Neural progenitor cell (in vitro differentiated cells): ENCODE data around the gene USP13. TPM values are rescaled to one million over a fixed set of nuclear protein-coding genes. Genes with fewer than 3 reads are reported as not detected.

Experiments used
- DNase-seq: peaks from one replicate; pipeline ENCODE4 v3.0.0-alpha.2; 2016; ENCODE audit warnings: low spot score
- H2AFZ ChIP-seq: fragments of 200-600 bp; sonication (generic); replicated peaks from 2 replicates; pipeline ENCODE4 v1.6.1; 2016; ENCODE audit warnings: antibody characterized with exemption
- H3F3A ChIP-seq: fragments of 200-600 bp; sonication (generic); 2 replicates; pipeline ENCODE4 v1.6.1; 2016; ENCODE audit warnings: antibody characterized with exemption, low read depth
- H3K27ac ChIP-seq: fragments of 200-600 bp; sonication (generic); 2 replicates; pipeline ENCODE4 v1.5.1; 2016; ENCODE audit warnings: mild to moderate bottlenecking
- H3K27me3 ChIP-seq: fragments of 200-600 bp; sonication (generic); 2 replicates; pipeline ENCODE4 v1.6.1; 2016; ENCODE audit warnings: mild to moderate bottlenecking, moderate library complexity
- H3K36me3 ChIP-seq: fragments of 200-600 bp; sonication (generic); 2 replicates; pipeline ENCODE4 v1.5.1; 2016
- H3K4me1 ChIP-seq: fragments of 200-600 bp; sonication (generic); 2 replicates; pipeline ENCODE4 v1.6.1; 2016; ENCODE audit warnings: mixed run types
- H3K4me2 ChIP-seq: fragments of 200-600 bp; sonication (generic); 2 replicates; pipeline ENCODE4 v1.6.1; 2016
- H3K4me3 ChIP-seq: fragments of 200-600 bp; sonication (generic); 2 replicates; pipeline ENCODE4 v1.5.1; 2016
- H3K79me2 ChIP-seq: fragments of 200-600 bp; sonication (generic); 2 replicates; pipeline ENCODE4 v1.6.1; 2016; ENCODE audit warnings: low read depth
- H3K9ac ChIP-seq: fragments of 200-600 bp; sonication (generic); 2 replicates; pipeline ENCODE4 v1.6.1; 2016
- H3K9me3 ChIP-seq: fragments of 200-600 bp; sonication (generic); 2 replicates; pipeline ENCODE4 v1.5.1; 2016; ENCODE audit warnings: low read depth
- H4K20me1 ChIP-seq: fragments of 200-600 bp; sonication (generic); 2 replicates; pipeline ENCODE4 v1.6.1; 2016; ENCODE audit warnings: low read depth
- H3K27ac Mint-ChIP-seq: 3 replicates; pipeline ENCODE4 v1.8.0; 2021; ENCODE audit warnings: mixed read lengths
- H3K27me3 Mint-ChIP-seq: 2 replicates; pipeline ENCODE4 v1.8.0; 2022; ENCODE audit warnings: low read depth, mild to moderate bottlenecking, inconsistent platforms, moderate library complexity, mixed read lengths; ENCODE audit not compliant: insufficient read depth
- H3K36me3 Mint-ChIP-seq: 3 replicates; pipeline ENCODE4 v1.8.0; 2021; ENCODE audit warnings: mixed read lengths
- H3K4me1 Mint-ChIP-seq: 3 replicates; pipeline ENCODE4 v1.8.0; 2021; ENCODE audit warnings: mixed read lengths
- H3K4me3 Mint-ChIP-seq: 3 replicates; pipeline ENCODE4 v1.8.0; 2021; ENCODE audit warnings: mild to moderate bottlenecking, moderate library complexity, mixed read lengths
- H3K9me3 Mint-ChIP-seq: 3 replicates; pipeline ENCODE4 v1.8.0; 2020; ENCODE audit warnings: mixed read lengths
- CTCF ChIP-seq: fragments of 200-600 bp; sonication (generic); IDR thresholded peaks from 2 replicates; pipeline ENCODE4 v1.5.1; 2017; ENCODE audit warnings: antibody characterized with exemption, mild to moderate bottlenecking
- EZH2 ChIP-seq: fragments of 200-600 bp; sonication (generic); IDR thresholded peaks from 2 replicates; pipeline ENCODE4 v1.6.1; 2017; ENCODE audit warnings: antibody characterized with exemption, mild to moderate bottlenecking, moderate library complexity
- EZH2phosphoT487 ChIP-seq: fragments of 200-600 bp; sonication (generic); IDR thresholded peaks from 2 replicates; pipeline ENCODE4 v1.6.1; 2017; ENCODE audit warnings: antibody characterized with exemption
- total RNA-seq: library from RNA; depleted of rRNA; stranded (reverse); fragments of >200 nt; gene quantifications from 2 replicates; pipeline ENCODE4 v1.2.3, GENCODE V29; 2015; ENCODE audit warnings: low replicate concordance

The USP13 gene
- total RNA-seq, 1 donor from 2014 or later: 17.7 TPM

GRCh38 chr3:179610066-179610465 is 42.8 kb upstream of the USP13 start:
- H3K27ac ChIP-seq: no peak overlapping the region

DNA sequence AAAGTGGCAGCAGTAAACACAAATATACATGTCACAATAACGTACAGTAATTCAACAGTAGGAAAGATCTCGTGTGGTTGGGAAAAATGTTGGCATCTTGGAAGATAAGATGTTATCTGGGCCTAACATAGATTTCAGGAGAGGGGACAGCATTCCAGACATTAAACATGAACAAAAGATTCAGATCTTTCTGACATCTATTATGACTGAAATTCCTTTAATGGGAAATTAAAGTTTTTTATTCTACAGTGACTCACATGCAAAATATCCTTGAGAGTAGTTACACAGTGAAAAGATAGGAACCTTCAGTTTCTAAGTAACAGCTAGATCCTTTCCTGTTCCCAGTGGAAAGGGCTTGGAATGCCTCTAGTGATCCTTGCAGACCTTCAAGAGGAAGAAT is 39.0 kb upstream of the USP13 start:
- Histone ChIP-seq H3K9me3 (no peaks in the 10 kb centered on the region), H3F3A (no peaks in the 10 kb centered on the region), H4K20me1 (no peaks in the 10 kb centered on the region), H3K4me3 (no peak overlapping the region), H3K4me1 (no peaks in the 10 kb centered on the region), H2AFZ (no peak overlapping the region), H3K36me3 (no peaks in the 10 kb centered on the region), H3K79me2 (no peaks in the 10 kb centered on the region), H3K9ac (no peak overlapping the region), H3K4me2 (no peak overlapping the region), H3K27me3 (no peaks in the 10 kb centered on the region), H3K27ac (no peak overlapping the region)
- DNase-seq: no peak
- Mint-ChIP-seq H3K9me3 (no peaks in the 10 kb centered on the region), H3K4me1 (no peaks in the 10 kb centered on the region), H3K4me3 (no peak overlapping the region), H3K36me3 (peaks cover 12% of the 10 kb centered on the region), H3K27me3 (no peaks in the 10 kb centered on the region), H3K27ac (no peak overlapping the region)
- no peak for TF ChIP-seq CTCF
- no peak for TF ChIP-seq EZH2
- TF ChIP-seq EZH2phosphoT487: no peak

More at GRCh38 chr3:179610066-179610465, 42.8 kb upstream of the USP13 start:
- Histone ChIP-seq H3K4me3 (no peak overlapping the region), H3K9me3 (no peaks in the 10 kb centered on the region), H3K27me3 (no peaks in the 10 kb centered on the region), H3K4me1 (no peaks in the 10 kb centered on the region), H3K4me2 (no peak overlapping the region), H2AFZ (no peak overlapping the region), H3K36me3 (no peaks in the 10 kb centered on the region), H3K9ac (no peak overlapping the region), H3K79me2 (peaks cover 16% of the 10 kb centered on the region), H3F3A (no peaks in the 10 kb centered on the region), H4K20me1 (no peaks in the 10 kb centered on the region)
- DNase-seq: no peak
- TF ChIP-seq EZH2phosphoT487 (no peak), CTCF (no peak), EZH2 (no peak)
- H3K27ac Mint-ChIP-seq: no peak overlapping the region
- H3K9me3 Mint-ChIP-seq: no peaks in the 10 kb centered on the region
- H3K4me1 Mint-ChIP-seq: peaks cover 5% of the 10 kb centered on the region
- peaks cover 10% of the 10 kb centered on the region for H3K36me3 Mint-ChIP-seq
- H3K4me3 Mint-ChIP-seq: no peak overlapping the region
- H3K27me3 Mint-ChIP-seq: no peaks in the 10 kb centered on the region

- Histone ChIP-seq H3K27ac (no peak overlapping the region), H3K27me3 (no peaks in the 10 kb centered on the region), H4K20me1 (no peaks in the 10 kb centered on the region), H3K4me2 (no peak overlapping the region), H3F3A (no peaks in the 10 kb centered on the region), H3K4me3 (no peak overlapping the region), H3K4me1 (no peaks in the 10 kb centered on the region), H2AFZ (no peak overlapping the region), H3K9ac (no peak overlapping the region), H3K79me2 (no peaks in the 10 kb centered on the region), H3K9me3 (no peaks in the 10 kb centered on the region), H3K36me3 (no peaks in the 10 kb centered on the region)
- TF ChIP-seq EZH2phosphoT487: no peak
- TF ChIP-seq EZH2: no peak
- TF ChIP-seq CTCF: no peak
- H3K4me3 Mint-ChIP-seq: no peak overlapping the region
- no peaks in the 10 kb centered on the region for H3K27me3 Mint-ChIP-seq
- no peak overlapping the region for H3K27ac Mint-ChIP-seq
- no peaks in the 10 kb centered on the region for H3K9me3 Mint-ChIP-seq
- no peaks in the 10 kb centered on the region for H3K4me1 Mint-ChIP-seq
- H3K36me3 Mint-ChIP-seq: peaks cover 23% of the 10 kb centered on the region
- DNase-seq: no peak
These were observed 37.2 kb upstream of the USP13 start for GRCh38 chr3:179615458-179616173.
